IMR-90 (cell line): ENCODE results near the gene GP1BA. TPM values are rescaled to one million over a fixed set of nuclear protein-coding genes. Genes with fewer than 3 reads are reported as not detected.

Experiments used
- ATAC-seq: fragments of 200-7000 bp; cut with Tn5 transposase; 2 replicates; pipeline ENCODE4 v1.9.1; 2020; ENCODE audit warnings: low read depth, mild to moderate bottlenecking, moderate library complexity
- BruUV-seq: library from RNA; stranded (reverse); fragments of 400-500 nt; replicated peaks from 2 replicates; lab custom pipeline; 2021; lab: Mats Ljungman, UMichigan
- CTCF ChIA-PET: fragments of 300-600 bp; formaldehyde crosslinking; extraction: SDS; loops from one replicate; lab custom pipeline; 2021; ENCODE audit warnings: antibody characterized with exemption; lab: Yijun Ruan, JAX
- POLR2A ChIA-PET: fragments of 300-600 bp; sonication (Branson Sonifier 250); formaldehyde crosslinking; loops from one replicate; lab custom pipeline; 2022; ENCODE audit warnings: antibody characterized with exemption; ENCODE audit not compliant: unreplicated experiment; lab: Charles Lee
- DNase-seq: peaks from one replicate; pipeline ENCODE4 v3.0.0; 2013
- H2AFZ ChIP-seq: replicated peaks from 2 replicates; pipeline ENCODE3; 2013; ENCODE audit warnings: low read length, mild to moderate bottlenecking; ENCODE audit not compliant: poor library complexity
- H2AK5ac ChIP-seq: 2 replicates; pipeline ENCODE4 v1.6.1; 2013; ENCODE audit warnings: low read depth, low read length, inconsistent platforms
- H2AK9ac ChIP-seq: replicated peaks from 2 replicates; pipeline ENCODE3; 2013; ENCODE audit warnings: mild to moderate bottlenecking, low read depth, low read length, moderate library complexity; ENCODE audit not compliant: poor library complexity
- H2BK120ac ChIP-seq: 2 replicates; pipeline ENCODE4 v1.6.1; 2013; ENCODE audit warnings: low read depth, low read length, inconsistent platforms
- H2BK15ac ChIP-seq: 3 replicates; pipeline ENCODE4 v1.6.1; 2013; ENCODE audit warnings: low read depth, low read length, inconsistent platforms
- H2BK20ac ChIP-seq: 2 replicates; pipeline ENCODE4 v1.6.1; 2013; ENCODE audit warnings: low read depth, mild to moderate bottlenecking, inconsistent platforms, low read length, moderate library complexity
- H2BK5ac ChIP-seq: 2 replicates; pipeline ENCODE4 v1.6.1; 2013; ENCODE audit warnings: mild to moderate bottlenecking, low read depth, low read length, inconsistent platforms; ENCODE audit not compliant: poor library complexity, severe bottlenecking
- H3K14ac ChIP-seq: replicated peaks from 2 replicates; pipeline ENCODE4 v1.6.1; 2013; ENCODE audit warnings: low read depth, low read length, inconsistent platforms
- H3K18ac ChIP-seq: 2 replicates; pipeline ENCODE4 v1.6.1; 2013; ENCODE audit warnings: low read depth, low read length, control low read depth
- H3K23ac ChIP-seq: 2 replicates; pipeline ENCODE4 v1.6.1; 2013; ENCODE audit warnings: low read depth, low read length, inconsistent platforms
- H3K27ac ChIP-seq: 2 replicates; pipeline ENCODE4 v1.5.1; 2013; ENCODE audit warnings: mild to moderate bottlenecking, control low read depth, low read length; ENCODE audit not compliant: insufficient read depth
- H3K27me3 ChIP-seq: 2 replicates; pipeline ENCODE4 v1.6.1; 2013; ENCODE audit warnings: low read length; ENCODE audit not compliant: control insufficient read depth, insufficient read depth
- H3K36me3 ChIP-seq: 2 replicates; pipeline ENCODE4 v1.6.1; 2013; ENCODE audit warnings: low read length, mixed read lengths; ENCODE audit not compliant: control insufficient read depth, insufficient read depth
- H3K4ac ChIP-seq: 2 replicates; pipeline ENCODE4 v1.6.1; 2013; ENCODE audit warnings: low read depth, low read length, inconsistent platforms
- H3K4me1 ChIP-seq: 2 replicates; pipeline ENCODE4 v1.6.1; 2013; ENCODE audit warnings: low read length, mixed read lengths; ENCODE audit not compliant: control insufficient read depth, insufficient read depth
- H3K4me2 ChIP-seq: 2 replicates; pipeline ENCODE4 v1.6.1; 2013; ENCODE audit warnings: low read depth, mild to moderate bottlenecking, control low read depth, low read length, moderate library complexity
- H3K4me3 ChIP-seq: 2 replicates; pipeline ENCODE4 v1.5.1; 2013; ENCODE audit warnings: low read depth, mild to moderate bottlenecking, control low read depth, low read length, moderate library complexity; ENCODE audit not compliant: insufficient read depth
- H3K56ac ChIP-seq: 2 replicates; pipeline ENCODE4 v1.6.1; 2013; ENCODE audit warnings: low read length, inconsistent platforms; ENCODE audit not compliant: insufficient read depth; ENCODE audit errors: extremely low read depth
- H3K79me1 ChIP-seq, 2 experiments: 2 replicates each; pipeline ENCODE4 v1.6.1; 2013; ENCODE audit warnings: low read length in 2 of 2, inconsistent platforms in 1 of 2, low read depth in 1 of 2
- H3K9ac ChIP-seq: 2 replicates; pipeline ENCODE4 v1.6.1; 2013; ENCODE audit warnings: low read depth, low read length, control low read depth
- H3K9me1 ChIP-seq: 2 replicates; pipeline ENCODE4 v1.6.1; 2013; ENCODE audit warnings: low read length, inconsistent platforms; ENCODE audit not compliant: insufficient read depth
- H3K9me3 ChIP-seq: 2 replicates; pipeline ENCODE4 v1.6.1; 2013; ENCODE audit warnings: low read length; ENCODE audit not compliant: control insufficient read depth, insufficient read depth
- H4K20me1 ChIP-seq: 2 replicates; pipeline ENCODE4 v1.6.1; 2013; ENCODE audit warnings: low read length, inconsistent platforms; ENCODE audit not compliant: insufficient read depth
- H4K5ac ChIP-seq: 2 replicates; pipeline ENCODE4 v1.6.1; 2013; ENCODE audit warnings: mild to moderate bottlenecking, low read depth, low read length, control low read depth
- H4K8ac ChIP-seq, 2 experiments: 2 replicates each; pipeline ENCODE4 v1.6.1; 2013; ENCODE audit warnings: low read depth in 2 of 2, low read length in 2 of 2, control low read depth in 1 of 2, inconsistent platforms in 1 of 2
- H4K91ac ChIP-seq: 2 replicates; pipeline ENCODE4 v1.6.1; 2013; ENCODE audit warnings: low read depth, low read length, inconsistent platforms; ENCODE audit not compliant: insufficient read depth
- BHLHE40 ChIP-seq: fragments of 150-350 bp; IDR thresholded peaks from 2 replicates; pipeline ENCODE4 v1.6.1; 2016; ENCODE audit warnings: mild to moderate bottlenecking, low read depth, low read length
- CEBPB ChIP-seq: IDR thresholded peaks from 2 replicates; pipeline ENCODE4 v1.6.1; 2012; ENCODE audit warnings: low read depth, low read length, improper control_type of control experiment
- CTCF ChIP-seq: conservative IDR thresholded peaks from 2 replicates; pipeline ENCODE4 v1.5.1; 2012; ENCODE audit warnings: mild to moderate bottlenecking, low read depth, low read length, improper control_type of control experiment
- ELK1 ChIP-seq: fragments of 150-350 bp; IDR thresholded peaks from 2 replicates; pipeline ENCODE4 v1.6.1; 2016; ENCODE audit warnings: low read depth, mild to moderate bottlenecking, low read length, moderate library complexity, borderline replicate concordance
- FOS ChIP-seq: fragments of 150-350 bp; IDR thresholded peaks from 2 replicates; pipeline ENCODE4 v1.6.1; 2016; ENCODE audit warnings: low read depth, low read length
- MAFK ChIP-seq: IDR thresholded peaks from 2 replicates; pipeline ENCODE4 v1.6.1; 2012; ENCODE audit warnings: low read depth, low read length, improper control_type of control experiment
- MAZ ChIP-seq: IDR thresholded peaks from 2 replicates; pipeline ENCODE4 v1.6.1; 2012; ENCODE audit warnings: low read depth, mild to moderate bottlenecking, low read length, improper control_type of control experiment, moderate library complexity, borderline replicate concordance
- MXI1 ChIP-seq: IDR thresholded peaks from 2 replicates; pipeline ENCODE4 v1.6.1; 2012; ENCODE audit warnings: low read depth, mild to moderate bottlenecking, low read length, moderate library complexity, borderline replicate concordance
- NFE2L2 ChIP-seq: fragments of 150-350 bp; IDR thresholded peaks from 2 replicates; pipeline ENCODE4 v1.6.1; 2016; ENCODE audit warnings: low read depth, mild to moderate bottlenecking, low read length
- POLR2A ChIP-seq: IDR thresholded peaks from 2 replicates; pipeline ENCODE4 v1.6.1; 2012; ENCODE audit warnings: mild to moderate bottlenecking, low read depth, low read length
- RAD21 ChIP-seq: IDR thresholded peaks from 2 replicates; pipeline ENCODE4 v1.6.1; 2012; ENCODE audit warnings: low read length, improper control_type of control experiment
- RCOR1 ChIP-seq: IDR thresholded peaks from 2 replicates; pipeline ENCODE4 v1.6.1; 2012; ENCODE audit warnings: mild to moderate bottlenecking, low read length, improper control_type of control experiment; ENCODE audit not compliant: insufficient replicate concordance
- SMC3 ChIP-seq: fragments of 150-350 bp; IDR thresholded peaks from 2 replicates; pipeline ENCODE4 v1.6.1; 2016; ENCODE audit warnings: low read depth, mild to moderate bottlenecking, antibody characterized with exemption, low read length, moderate library complexity
- USF2 ChIP-seq: fragments of 150-350 bp; IDR thresholded peaks from 2 replicates; pipeline ENCODE4 v1.6.1; 2017; ENCODE audit warnings: mild to moderate bottlenecking, antibody characterized with exemption, low read length, low read depth
- dilution Hi-C: fragments of 300-500 bp; cut with HindIII; formaldehyde crosslinking; loops from one replicate; pipeline ENCODE4 v1.14.3; 2018; ENCODE audit warnings: low sequenced_read_pairs; ENCODE audit not compliant: unreplicated experiment
- in situ Hi-C: fragments of 300-500 bp; cut with MboI; formaldehyde crosslinking; loops from 3 replicates; pipeline ENCODE4 v1.14.3; 2019; ENCODE audit warnings: low sequenced_read_pairs, inconsistent platforms, mixed read lengths
- intact Hi-C: fragments of 100-400 bp; cut with micrococcal nuclease; formaldehyde crosslinking; loops from 2 replicates; pipeline ENCODE4 v1.10.0; 2022
- polyA plus RNA-seq, 3 experiments: library from polyadenylated mRNA; depleted of rRNA; stranded (reverse); fragments of >200 nt; gene quantifications; 2 replicates each; pipeline ENCODE4 v1.2.3, GENCODE V29; 2012; ENCODE audit warnings: low replicate concordance in 1 of 3
- total RNA-seq: library from RNA; depleted of rRNA; stranded (reverse); fragments of >200 nt; gene quantifications from 2 replicates; pipeline ENCODE4 v1.2.3, GENCODE V29; 2012

GP1BA gene
- total and polyA plus RNA-seq, 2 of the 4 experiments (the other 2 are of a cell fraction): not detected

- Histone ChIP-seq H2AK5ac (no peak overlapping the region), H2BK20ac (no peak overlapping the region), H4K91ac (no peak overlapping the region), H3K56ac (no peak overlapping the region), H3K4me1 (peaks cover 11% of the 10 kb centered on the region), H2BK5ac (no peak overlapping the region), H3K36me3 (peaks cover 19% of the 10 kb centered on the region), H2BK15ac (no peak overlapping the region), H3K27me3 (no peaks in the 10 kb centered on the region), H3K4ac (no peak overlapping the region), H3K18ac (no peak overlapping the region), H3K4me3 (no peak overlapping the region), H3K9me1 (peaks cover 17% of the 10 kb centered on the region), H3K79me1 (peaks cover 10 to 21% of the 10 kb centered on the region in 2 experiments; a peak in 3 of 4 replicates), H3K14ac (no peak overlapping the region), H4K8ac (no peak overlapping the region), H2AFZ (no peak overlapping the region), H2BK120ac (no peak overlapping the region), H3K23ac (no peak overlapping the region), H4K20me1 (0 out of 2 replicates have a peak, but pooled peaks cover 7% of the 10 kb centered on the region), H3K27ac (no peak overlapping the region), H3K4me2 (no peak overlapping the region), H4K5ac (no peak overlapping the region), H3K9ac (no peak overlapping the region), H2AK9ac (no peak overlapping the region), H3K9me3 (no peaks in the 10 kb centered on the region)
- ChIA-PET CTCF (interaction anchor here (1.5 kb wide), 1 partner anchor 26 kb away, joined by 3 read pairs; no protein-coding TSS in a partner anchor), POLR2A (no interaction called here)
- dilution Hi-C loops (no loop called here), intact Hi-C loops (no loop called here), in situ Hi-C loops (no loop called here)
- no peak for TF ChIP-seq MAZ
- TF ChIP-seq RAD21: no peak
- TF ChIP-seq POLR2A: no peak
- no peak for TF ChIP-seq FOS
- no peak for TF ChIP-seq NFE2L2
- no peak for TF ChIP-seq BHLHE40
- TF ChIP-seq MAFK: no peak
- TF ChIP-seq RCOR1: no peak
- TF ChIP-seq MXI1: no peak
- no peak for TF ChIP-seq SMC3
- no peak for TF ChIP-seq USF2
- no peak for TF ChIP-seq CEBPB
- TF ChIP-seq ELK1: no peak
- no peak for TF ChIP-seq CTCF
- ATAC-seq (no peak), DNase-seq (no peak)
- BruUV-seq: no TSS peak
Observed at GRCh38 chr17:4935650-4936049, 3.6 kb downstream of the GP1BA start.
